ENCODE data around the gene LLGL2.

DNA sequence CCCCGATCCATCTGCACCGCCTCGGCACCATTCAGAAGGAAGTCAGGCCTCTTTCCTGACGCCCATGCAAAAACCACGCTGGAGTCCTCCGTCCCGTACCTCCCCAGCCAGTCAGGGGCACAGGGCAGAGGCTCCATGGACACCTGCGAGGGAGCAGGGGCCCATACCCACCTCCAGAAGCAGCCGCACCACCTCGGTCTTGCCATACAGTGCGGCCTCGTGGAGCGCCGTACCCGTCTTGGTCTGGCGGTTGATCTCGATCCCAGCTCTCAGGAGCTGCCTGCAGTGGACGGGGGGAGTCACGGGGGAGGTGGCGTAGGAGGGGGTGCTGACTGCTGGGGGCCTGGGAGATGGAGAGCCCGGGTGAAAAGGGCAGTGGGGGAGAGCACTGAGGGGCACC lies 19.4 kb upstream of the LLGL2 start:
- TF ChIP-seq, protein P1, sequence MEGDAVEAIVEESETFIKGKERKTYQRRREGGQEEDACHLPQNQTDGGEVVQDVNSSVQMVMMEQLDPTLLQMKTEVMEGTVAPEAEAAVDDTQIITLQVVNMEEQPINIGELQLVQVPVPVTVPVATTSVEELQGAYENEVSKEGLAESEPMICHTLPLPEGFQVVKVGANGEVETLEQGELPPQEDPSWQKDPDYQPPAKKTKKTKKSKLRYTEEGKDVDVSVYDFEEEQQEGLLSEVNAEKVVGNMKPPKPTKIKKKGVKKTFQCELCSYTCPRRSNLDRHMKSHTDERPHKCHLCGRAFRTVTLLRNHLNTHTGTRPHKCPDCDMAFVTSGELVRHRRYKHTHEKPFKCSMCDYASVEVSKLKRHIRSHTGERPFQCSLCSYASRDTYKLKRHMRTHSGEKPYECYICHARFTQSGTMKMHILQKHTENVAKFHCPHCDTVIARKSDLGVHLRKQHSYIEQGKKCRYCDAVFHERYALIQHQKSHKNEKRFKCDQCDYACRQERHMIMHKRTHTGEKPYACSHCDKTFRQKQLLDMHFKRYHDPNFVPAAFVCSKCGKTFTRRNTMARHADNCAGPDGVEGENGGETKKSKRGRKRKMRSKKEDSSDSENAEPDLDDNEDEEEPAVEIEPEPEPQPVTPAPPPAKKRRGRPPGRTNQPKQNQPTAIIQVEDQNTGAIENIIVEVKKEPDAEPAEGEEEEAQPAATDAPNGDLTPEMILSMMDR (IDR thresholded peaks at IDR 0.05), result no peak
- TF ChIP-seq POLR2A (IDR thresholded peaks at IDR 0.05), result no peak

Measured in vagina (tissue), 2 donors.